Ovary (tissue), 9 donors: ENCODE data around the gene EPAS1. TPM values are rescaled to one million over a fixed set of nuclear protein-coding genes. Genes with fewer than 3 reads are reported as not detected.

Experiments
- DNase-seq, 5 donors: peaks; one replicate each; pipeline ENCODE4 v3.0.0-alpha.2; 2019 to 2020
- H3K27ac ChIP-seq, 2 donors: fragments of 200-600 bp; one replicate each; pipeline versions ENCODE4 v1.5.1 to v1.8.0; 2019 to 2022
- H3K27me3 ChIP-seq: fragments of 200-600 bp; one replicate; pipeline ENCODE4 v1.8.0; 2022
- H3K36me3 ChIP-seq: fragments of 200-600 bp; sonication (generic); one replicate; pipeline ENCODE4 v1.5.1; 2019
- H3K4me1 ChIP-seq: one replicate; pipeline ENCODE4 v1.8.1; 2013; ENCODE audit warnings: mild to moderate bottlenecking, moderate library complexity; ENCODE audit not compliant: insufficient read depth
- H3K4me3 ChIP-seq: fragments of 200-600 bp; sonication (generic); one replicate; pipeline ENCODE4 v1.5.1; 2017
- H3K9me3 ChIP-seq, 2 donors: fragments of 200-600 bp in 1 of 2; sonication (generic) in 1 of 2; one replicate each; pipeline versions ENCODE4 v1.5.1 to v1.8.1; 2013 to 2019; ENCODE audit warnings: mild to moderate bottlenecking in 1 of 2, moderate library complexity in 1 of 2
- EP300 ChIP-seq: sonication (generic); formaldehyde crosslinking; IDR thresholded peaks from one replicate; pipeline ENCODE4 v1.6.1; 2017; ENCODE audit warnings: antibody characterized with exemption
- POLR2A ChIP-seq: fragments of 450-650 bp; IDR thresholded peaks from one replicate; pipeline ENCODE4 v1.6.1; 2017; ENCODE audit warnings: antibody characterized with exemption, mild to moderate bottlenecking, moderate library complexity
- WGBS, 3 donors: extraction: QIAGEN DNeasy Blood & Tissue Kit in 1 of 3; methylation state at CpG; one replicate each; pipeline versions ENCODE4 v1.1.5 to v1.1.7; 2013 to 2017; 5-methylcytosine and 5-hydroxymethylcytosine counted together
- intact Hi-C, 4 donors: fragments of 100-400 bp; cut with DNase I; formaldehyde crosslinking; loops; one replicate each; pipeline versions ENCODE4 v1.11.0 to v1.15.1; 2022 to 2023
- polyA plus RNA-seq, 2 donors: library from polyadenylated mRNA; stranded (reverse); fragments of 200-250 nt in 1 of 2; fragments of 350-450 nt in 1 of 2; fragmentation: Illumina TruSeq in 1 of 2; extraction: RNeasy Lipid Tissue Mini Kit (QIAGEN cat#74804) in 1 of 2; gene quantifications; one replicate each; pipeline ENCODE4 v1.2.3, GENCODE V29; 2013 to 2014
- total RNA-seq, 7 donors: library from RNA; depleted of rRNA in 2 of 7; stranded (reverse); fragments of >200 nt in 2 of 7; fragmentation: NEBNext Ultra II Directional in 3 of 7; extraction: Animal tissue kit (Norgen Biotek cat#: 25700) in 3 of 7; gene quantifications; one replicate each; pipeline versions ENCODE4 v1.1.0 to v1.2.4, GENCODE V29; 2016 to 2023
- TF ChIP-seq, protein P1 (sequence below), 3 donors: fragments of 450-650 bp in 2 of 3; fragments of 200-600 bp in 1 of 3; IDR thresholded peaks; one replicate each; pipeline versions ENCODE4 v1.5.1 to v1.8.0; 2016 to 2022; ENCODE audit warnings: antibody characterized with exemption in 3 of 3, mild to moderate bottlenecking in 1 of 3
- donor health status: DM: no; HTN: no; CAD: no; lungs with moderate emphysema.
- donor health status: DM: no; HTN: no; CAD: no.
- donor health status: Bipolar disorder and iron deficiency.
- donor health status: DM: yes; HTN: yes; CAD: no.
- donor health status: DM: no; HTN: no; CAD: no.
- donor health status: DM: yes; HTN: yes; CAD: no.

The EPAS1 gene
- total and polyA plus RNA-seq, 9 donors = 63.1 to 258 (median 82.7) TPM

DNA sequence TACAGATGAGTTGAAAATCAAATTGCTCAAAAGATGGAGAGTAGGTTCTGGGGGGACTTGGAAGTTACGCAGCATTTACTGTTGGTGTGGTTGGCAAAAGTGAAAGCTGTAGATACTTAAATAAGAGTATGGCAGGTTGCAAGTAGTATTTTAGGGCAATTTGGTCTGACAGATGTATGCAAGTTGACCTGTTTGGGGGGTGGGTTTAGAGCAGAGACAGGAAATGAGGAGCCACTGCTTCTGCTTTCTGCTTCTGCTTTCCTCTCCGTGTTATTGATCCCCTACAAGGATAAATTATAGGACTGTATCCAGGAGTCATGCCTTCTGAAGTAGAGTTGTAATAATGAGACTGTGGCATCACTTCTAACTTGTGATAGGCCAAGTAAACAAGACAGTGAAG, 71.2 kb downstream of the EPAS1 start:
- intact Hi-C loops = loop anchor here in 3 of 4 donors (5.0 to 10.0 kb wide), 4 partner anchors 71 to 364 kb away; partner anchors contain the start of gene EPAS1 (in 1 of the 3)
- no peaks in the 10 kb centered on the region for H3K36me3 ChIP-seq

DNA sequence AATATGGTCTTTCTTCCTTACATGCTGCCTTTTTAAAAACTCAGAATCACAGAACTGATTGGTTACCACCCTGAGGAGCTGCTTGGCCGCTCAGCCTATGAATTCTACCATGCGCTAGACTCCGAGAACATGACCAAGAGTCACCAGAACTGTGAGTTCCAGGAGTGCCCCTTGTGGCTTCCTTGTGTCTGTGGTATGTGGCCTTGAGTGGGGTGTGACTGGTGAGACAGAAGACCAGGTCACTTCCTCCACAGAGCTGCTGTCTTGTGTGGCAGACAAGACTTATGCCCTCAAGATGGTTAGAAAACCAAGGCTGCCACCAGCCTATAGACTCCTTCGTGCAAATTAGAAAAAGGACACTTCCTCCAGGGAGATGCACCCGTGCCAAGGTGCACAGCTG, 72.6 kb downstream of the EPAS1 start:
- no peak overlapping the region for H3K27ac ChIP-seq
- no peak for TF ChIP-seq POLR2A
- TF ChIP-seq, protein P1, sequence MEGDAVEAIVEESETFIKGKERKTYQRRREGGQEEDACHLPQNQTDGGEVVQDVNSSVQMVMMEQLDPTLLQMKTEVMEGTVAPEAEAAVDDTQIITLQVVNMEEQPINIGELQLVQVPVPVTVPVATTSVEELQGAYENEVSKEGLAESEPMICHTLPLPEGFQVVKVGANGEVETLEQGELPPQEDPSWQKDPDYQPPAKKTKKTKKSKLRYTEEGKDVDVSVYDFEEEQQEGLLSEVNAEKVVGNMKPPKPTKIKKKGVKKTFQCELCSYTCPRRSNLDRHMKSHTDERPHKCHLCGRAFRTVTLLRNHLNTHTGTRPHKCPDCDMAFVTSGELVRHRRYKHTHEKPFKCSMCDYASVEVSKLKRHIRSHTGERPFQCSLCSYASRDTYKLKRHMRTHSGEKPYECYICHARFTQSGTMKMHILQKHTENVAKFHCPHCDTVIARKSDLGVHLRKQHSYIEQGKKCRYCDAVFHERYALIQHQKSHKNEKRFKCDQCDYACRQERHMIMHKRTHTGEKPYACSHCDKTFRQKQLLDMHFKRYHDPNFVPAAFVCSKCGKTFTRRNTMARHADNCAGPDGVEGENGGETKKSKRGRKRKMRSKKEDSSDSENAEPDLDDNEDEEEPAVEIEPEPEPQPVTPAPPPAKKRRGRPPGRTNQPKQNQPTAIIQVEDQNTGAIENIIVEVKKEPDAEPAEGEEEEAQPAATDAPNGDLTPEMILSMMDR (IDR thresholded peaks at IDR 0.05) = no peak
- TF ChIP-seq EP300 = no peak
- no peaks in the 10 kb centered on the region for H3K9me3 ChIP-seq
- H3K27me3 ChIP-seq = no peaks in the 10 kb centered on the region
- 93 to 98% (median 97%) methylated on average over 5 of the region's 5 CpGs for WGBS, 3 donors
- no peak overlapping the region for H3K4me3 ChIP-seq
- DNase-seq = no peak
- intact Hi-C loops = loop anchor here in 3 of 4 donors (5.0 to 10.0 kb wide), 4 partner anchors 72 to 365 kb away; partner anchors contain the start of gene EPAS1 (in 1 of the 3)
- H3K4me1 ChIP-seq = no peaks in the 10 kb centered on the region
- H3K36me3 ChIP-seq = no peaks in the 10 kb centered on the region

More for the DNA sequence above, 71.2 kb downstream of the EPAS1 start:
- H3K4me1 ChIP-seq = no peaks in the 10 kb centered on the region
- no peak overlapping the region for H3K27ac ChIP-seq
- DNase-seq = no peak
- H3K27me3 ChIP-seq = no peaks in the 10 kb centered on the region
- WGBS, 3 donors = 79 to 89% (median 88%) methylated on average over 2 of the region's 2 CpGs
- H3K9me3 ChIP-seq = no peaks in the 10 kb centered on the region
- no peak overlapping the region for H3K4me3 ChIP-seq
- TF ChIP-seq, protein P1 (IDR thresholded peaks at IDR 0.05) = no peak
- TF ChIP-seq POLR2A (no peak), EP300 (no peak)

DNA sequence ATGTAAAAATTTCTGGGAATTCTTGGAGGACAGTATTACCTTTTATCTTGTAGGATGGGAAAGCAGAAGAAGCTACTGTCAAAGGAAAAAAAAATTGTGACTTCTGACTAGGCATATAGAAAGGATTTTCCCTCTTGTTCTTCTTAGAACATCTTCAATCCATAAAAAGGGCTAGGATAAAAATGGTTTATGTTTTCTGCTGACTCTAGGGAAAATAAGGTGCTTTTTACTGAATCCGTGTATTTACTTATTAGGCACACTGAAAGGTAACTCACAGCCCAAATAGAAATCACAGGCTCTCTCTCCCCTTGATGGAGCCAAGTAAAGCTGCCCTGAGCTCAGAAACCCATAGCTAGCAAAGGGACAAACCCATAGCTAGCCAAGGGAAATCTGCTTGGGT, 74.6 kb downstream of the EPAS1 start:
- no peak overlapping the region for H3K4me3 ChIP-seq
- no peaks in the 10 kb centered on the region for H3K27me3 ChIP-seq
- TF ChIP-seq POLR2A (no peak), EP300 (no peak)
- TF ChIP-seq, protein P1 (IDR thresholded peaks at IDR 0.05) = no peak
- 78 to 84% (median 84%) methylated on average over 1 of the region's 1 CpG for WGBS, 3 donors
- no peaks in the 10 kb centered on the region for H3K4me1 ChIP-seq
- H3K27ac ChIP-seq = no peak overlapping the region
- no peaks in the 10 kb centered on the region for H3K36me3 ChIP-seq
- DNase-seq = no peak
- H3K9me3 ChIP-seq = no peaks in the 10 kb centered on the region
- intact Hi-C loops = no loop called here

DNA sequence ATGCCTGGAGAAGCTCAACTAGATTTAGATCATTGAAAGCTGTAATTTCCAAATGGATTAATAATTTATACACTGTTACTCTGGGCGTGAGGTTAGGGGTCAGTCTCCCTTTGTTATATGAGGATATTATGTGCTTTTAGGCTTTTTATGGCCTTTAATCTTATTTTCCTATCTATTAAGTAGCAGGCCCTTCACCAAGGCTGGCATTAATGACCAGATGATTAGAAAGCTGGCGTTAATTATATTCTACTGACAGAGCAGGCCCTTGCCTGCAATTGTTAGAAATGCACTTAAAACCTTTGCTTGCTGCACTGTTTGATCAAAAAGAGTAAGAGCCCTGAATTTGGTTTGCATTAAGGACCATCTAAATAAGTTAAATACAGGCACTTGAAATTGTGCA, 75.3 kb downstream of the EPAS1 start:
- Histone ChIP-seq H3K9me3 (no peaks in the 10 kb centered on the region), H3K36me3 (no peaks in the 10 kb centered on the region), H3K4me1 (no peaks in the 10 kb centered on the region), H3K27me3 (no peaks in the 10 kb centered on the region), H3K4me3 (no peak overlapping the region), H3K27ac (no peak overlapping the region)
- intact Hi-C loops = no loop called here
- 96 to 97% (median 96%) methylated on average over 2 of the region's 2 CpGs for WGBS, 3 donors
- no peak for DNase-seq
- TF ChIP-seq POLR2A (no peak), EP300 (no peak)
- TF ChIP-seq, protein P1 (IDR thresholded peaks at IDR 0.05) = no peak
